Fibroblast of pulmonary artery (primary cell): ENCODE measurements around the gene E2F3.
A peak's percentile ranks its signal among the peaks of the same experiment; 100 is the strongest.

Source experiments
- DNase-seq: peaks from one replicate; pipeline ENCODE4 v3.0.0-alpha.2; 2010; ENCODE audit warnings: low read depth
- H3K4me3 ChIP-seq: replicated peaks from 2 replicates; pipeline ENCODE4 v1.5.1; 2011; ENCODE audit warnings: low read depth, mild to moderate bottlenecking, control low read depth, low read length, moderate library complexity
- TF ChIP-seq, protein P1 (sequence below): IDR thresholded peaks from 2 replicates; pipeline ENCODE4 v1.5.1; 2011; ENCODE audit warnings: mild to moderate bottlenecking, control low read depth, low read length, inconsistent platforms; ENCODE audit errors: missing control alignments

The E2F3 gene

DNA sequence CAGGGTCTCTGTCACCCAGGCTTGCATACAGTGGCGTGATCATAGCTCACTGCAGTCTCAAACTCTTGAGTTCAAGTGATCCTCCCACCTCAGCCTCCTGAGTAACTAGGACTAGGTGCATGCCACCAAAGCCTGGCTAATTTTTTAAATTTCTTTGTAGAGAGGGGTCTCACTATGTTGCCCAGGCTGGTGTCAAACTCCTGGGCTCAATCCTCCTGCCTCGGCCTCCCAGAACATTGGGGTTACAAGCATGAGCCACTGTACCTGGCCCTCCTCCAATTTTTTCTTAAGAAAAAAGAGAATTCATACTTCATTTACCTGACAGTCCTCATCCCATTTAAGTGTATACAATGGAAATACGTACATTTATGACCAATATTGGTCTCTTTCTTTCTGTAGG is 37.9 kb downstream of the E2F3 start:
- no peak overlapping the region for H3K4me3 ChIP-seq
- no peak for DNase-seq
- TF ChIP-seq, protein P1, sequence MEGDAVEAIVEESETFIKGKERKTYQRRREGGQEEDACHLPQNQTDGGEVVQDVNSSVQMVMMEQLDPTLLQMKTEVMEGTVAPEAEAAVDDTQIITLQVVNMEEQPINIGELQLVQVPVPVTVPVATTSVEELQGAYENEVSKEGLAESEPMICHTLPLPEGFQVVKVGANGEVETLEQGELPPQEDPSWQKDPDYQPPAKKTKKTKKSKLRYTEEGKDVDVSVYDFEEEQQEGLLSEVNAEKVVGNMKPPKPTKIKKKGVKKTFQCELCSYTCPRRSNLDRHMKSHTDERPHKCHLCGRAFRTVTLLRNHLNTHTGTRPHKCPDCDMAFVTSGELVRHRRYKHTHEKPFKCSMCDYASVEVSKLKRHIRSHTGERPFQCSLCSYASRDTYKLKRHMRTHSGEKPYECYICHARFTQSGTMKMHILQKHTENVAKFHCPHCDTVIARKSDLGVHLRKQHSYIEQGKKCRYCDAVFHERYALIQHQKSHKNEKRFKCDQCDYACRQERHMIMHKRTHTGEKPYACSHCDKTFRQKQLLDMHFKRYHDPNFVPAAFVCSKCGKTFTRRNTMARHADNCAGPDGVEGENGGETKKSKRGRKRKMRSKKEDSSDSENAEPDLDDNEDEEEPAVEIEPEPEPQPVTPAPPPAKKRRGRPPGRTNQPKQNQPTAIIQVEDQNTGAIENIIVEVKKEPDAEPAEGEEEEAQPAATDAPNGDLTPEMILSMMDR, result no peak

DNA sequence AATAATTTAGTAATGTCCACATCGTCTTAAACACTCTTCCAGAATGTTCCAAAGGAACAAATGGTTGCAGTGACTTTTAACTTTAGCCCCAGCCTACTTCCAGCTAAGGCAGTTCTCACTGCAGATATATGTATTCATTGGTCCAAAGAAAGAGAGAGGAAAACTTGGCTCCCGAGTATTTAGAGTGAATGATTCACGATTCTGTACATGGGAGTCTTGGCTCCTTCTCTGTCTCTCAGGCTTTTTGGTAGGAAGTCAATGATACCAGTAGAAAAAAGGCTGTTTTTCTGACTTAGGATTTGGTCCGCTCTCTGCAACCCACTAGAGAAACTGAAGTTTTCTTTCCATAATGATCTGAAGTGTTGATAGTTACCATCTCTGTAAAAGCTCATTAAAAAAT is 38.6 kb downstream of the E2F3 start:
- peak; percentile 21 for DNase-seq
- no peak overlapping the region for H3K4me3 ChIP-seq
- TF ChIP-seq, protein P1, result no peak

DNA sequence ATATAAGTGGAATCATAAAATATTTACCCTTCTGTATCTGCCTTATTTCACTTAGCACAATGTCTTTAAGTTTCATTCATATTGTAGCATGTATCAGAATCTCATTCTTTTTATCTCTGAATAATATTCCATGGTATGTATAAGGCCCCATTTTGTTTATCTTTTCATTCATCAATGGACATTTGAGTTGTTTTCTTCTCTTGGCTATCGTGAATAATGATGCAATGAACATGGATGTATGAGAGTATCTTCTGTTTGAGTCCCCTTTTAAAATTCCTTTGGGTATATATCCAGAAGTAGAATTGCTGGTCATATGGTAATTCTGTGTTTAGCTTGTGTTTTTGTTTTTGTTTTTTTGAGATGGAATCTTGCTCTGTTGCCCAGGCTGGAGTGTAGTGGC is 39.6 kb downstream of the E2F3 start:
- DNase-seq, result no peak
- no peak overlapping the region for H3K4me3 ChIP-seq
- TF ChIP-seq, protein P1, result no peak

DNA sequence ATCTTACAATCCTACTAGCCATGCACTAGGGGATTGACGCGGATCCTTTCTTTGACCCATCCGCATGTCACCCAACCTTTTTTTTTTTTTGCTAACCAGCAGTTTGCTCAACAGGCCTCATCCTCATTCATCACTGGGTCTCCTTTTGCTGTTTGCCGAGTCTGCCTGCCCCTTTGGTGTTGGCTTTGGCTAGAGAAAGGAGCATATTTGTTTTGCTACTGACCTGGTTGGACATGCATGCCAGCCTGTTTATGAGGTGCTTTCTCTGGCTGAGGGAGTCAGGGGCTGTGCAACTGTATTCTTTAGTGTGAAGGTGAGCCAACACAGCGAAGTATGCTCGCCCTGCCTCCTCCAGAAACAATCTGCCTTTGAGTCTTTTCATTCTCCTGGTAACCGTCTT is 40.2 kb downstream of the E2F3 start:
- DNase-seq, result no peak
- no peak overlapping the region for H3K4me3 ChIP-seq
- TF ChIP-seq, protein P1, result no peak

DNA sequence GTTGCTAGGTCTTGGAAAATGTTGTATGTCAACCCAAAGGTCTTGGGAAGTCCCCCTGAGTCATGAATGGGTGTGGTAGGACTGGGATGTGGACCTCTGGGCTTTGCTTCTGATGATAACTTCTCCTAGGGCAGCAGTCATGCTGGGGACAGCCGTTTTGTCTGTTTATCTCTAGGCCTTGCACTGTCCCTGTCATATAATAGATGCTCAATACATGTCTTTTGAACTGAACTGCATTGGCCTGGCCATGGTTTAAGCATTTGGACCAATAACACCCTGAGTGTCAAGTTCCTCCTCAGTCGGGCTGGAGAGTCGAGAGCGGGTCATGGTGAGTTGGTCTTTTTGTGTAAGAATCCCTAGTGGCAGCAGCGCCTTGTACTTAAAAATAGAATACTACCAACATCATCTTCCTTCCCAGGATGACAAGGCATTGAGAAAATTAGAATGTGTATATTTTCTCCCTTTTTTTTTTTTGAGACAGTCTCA is 43.1 kb downstream of the E2F3 start:
- TF ChIP-seq, protein P1, result no peak
- no peak overlapping the region for H3K4me3 ChIP-seq
- peak; percentile 14 for DNase-seq

DNA sequence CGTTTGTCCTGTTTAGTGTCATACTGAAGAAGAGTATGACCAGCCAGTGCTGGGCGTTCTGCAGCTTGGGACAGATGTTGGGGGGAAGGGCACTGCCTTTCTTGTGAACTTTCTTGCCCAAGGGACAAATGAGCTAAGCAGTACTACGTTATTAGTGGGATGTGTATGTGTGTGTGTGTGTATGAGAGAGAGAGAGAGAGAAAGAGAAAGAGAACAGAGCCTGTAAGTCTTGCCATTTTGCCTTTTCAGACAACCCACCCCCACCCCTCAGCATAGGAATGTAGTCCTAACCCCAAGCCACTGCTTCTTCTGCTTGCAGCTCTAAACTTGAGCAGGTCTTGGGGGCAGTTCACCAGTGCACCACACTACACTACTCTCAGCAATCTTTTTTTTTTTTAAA is 45.5 kb downstream of the E2F3 start:
- no peak for DNase-seq
- TF ChIP-seq, protein P1, result no peak
- H3K4me3 ChIP-seq, result no peak overlapping the region

DNA sequence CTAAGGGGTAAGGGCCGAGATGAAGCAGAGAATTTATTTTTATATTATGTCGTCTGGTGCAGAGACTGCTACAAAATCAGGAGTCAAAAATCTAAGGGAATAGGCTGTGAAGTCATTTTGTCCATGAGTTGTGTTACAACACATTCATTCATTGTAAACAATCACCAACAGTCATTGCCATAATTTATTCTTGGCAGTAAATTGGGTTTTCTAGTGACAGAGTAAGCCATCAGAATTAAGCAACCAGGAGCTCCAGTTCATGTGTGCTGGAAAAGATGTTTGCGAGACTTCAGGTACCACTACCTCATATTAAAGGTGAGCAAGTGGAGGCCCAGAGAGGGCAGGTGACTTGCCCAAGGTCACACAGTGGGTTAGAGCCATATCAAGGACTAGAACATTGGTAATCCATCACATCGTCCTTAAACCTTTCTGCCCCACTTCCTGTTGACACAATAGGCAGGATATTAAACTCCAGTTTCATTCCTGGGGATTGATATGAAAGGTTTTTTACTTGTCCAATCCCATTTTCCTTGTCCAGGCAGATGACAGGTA is 46.0 kb downstream of the E2F3 start:
- peak; percentile 34 for DNase-seq
- no peak overlapping the region for H3K4me3 ChIP-seq
- TF ChIP-seq, protein P1, result no peak
